A673 (cell line): ENCODE data around the gene TMEM92. TPM values are rescaled to one million over a fixed set of nuclear protein-coding genes. Genes with fewer than 3 reads are reported as not detected.

Source experiments
- BruUV-seq: library from RNA; stranded (reverse); fragments of 400-500 nt; replicated peaks from 2 replicates; lab custom pipeline; 2021; lab: Mats Ljungman, UMichigan
- CTCF ChIA-PET: fragments of 300-600 bp; sonication (Branson Sonifier 250); formaldehyde crosslinking; loops from one replicate; lab custom pipeline; 2022; ENCODE audit warnings: antibody characterized with exemption; lab: Charles Lee
- POLR2A ChIA-PET: fragments of 300-600 bp; sonication (Branson Sonifier 250); formaldehyde crosslinking; loops from one replicate; lab custom pipeline; 2022; ENCODE audit warnings: antibody characterized with exemption; ENCODE audit not compliant: low non-redundant PET; lab: Charles Lee
- DNase-seq: peaks from one replicate; pipeline ENCODE4 v3.0.0-alpha.2; 2015; ENCODE audit warnings: low spot score
- H3K27ac ChIP-seq: fragments of 200-600 bp; sonication (generic); 2 replicates; pipeline ENCODE4 v1.5.1; 2016; ENCODE audit warnings: mixed run types, low read depth, mild to moderate bottlenecking, mixed read lengths, antibody characterized with exemption, low read length; ENCODE audit not compliant: poor library complexity, severe bottlenecking
- H3K27me3 ChIP-seq: fragments of 200-600 bp; sonication (generic); replicated peaks from 2 replicates; pipeline ENCODE4 v1.6.1; 2017; ENCODE audit warnings: mixed run types, low read depth, mild to moderate bottlenecking, mixed read lengths, antibody characterized with exemption, low read length; ENCODE audit not compliant: insufficient read depth, poor library complexity
- H3K36me3 ChIP-seq: fragments of 200-600 bp; sonication (generic); 2 replicates; pipeline ENCODE4 v1.6.1; 2016; ENCODE audit warnings: mixed run types, mild to moderate bottlenecking, mixed read lengths, antibody characterized with exemption, low read length; ENCODE audit not compliant: insufficient read depth, poor library complexity, severe bottlenecking
- H3K4me1 ChIP-seq: fragments of 200-600 bp; sonication (generic); 2 replicates; pipeline ENCODE4 v1.6.1; 2017; ENCODE audit warnings: mixed run types, mild to moderate bottlenecking, mixed read lengths, antibody characterized with exemption, low read length; ENCODE audit not compliant: insufficient read depth, poor library complexity, severe bottlenecking
- H3K4me3 ChIP-seq: fragments of 200-600 bp; sonication (generic); 2 replicates; pipeline ENCODE4 v1.5.1; 2016; ENCODE audit warnings: low read depth, mixed run types, mild to moderate bottlenecking, mixed read lengths, low read length; ENCODE audit not compliant: poor library complexity, severe bottlenecking
- H3K9me3 ChIP-seq: fragments of 200-600 bp; sonication (generic); 2 replicates; pipeline ENCODE4 v1.6.1; 2016; ENCODE audit warnings: mixed run types, low read depth, mild to moderate bottlenecking, mixed read lengths, antibody characterized with exemption, low read length; ENCODE audit not compliant: poor library complexity, severe bottlenecking
- EZH2 ChIP-seq: fragments of 200-600 bp; sonication (generic); IDR thresholded peaks from 2 replicates; pipeline ENCODE4 v1.6.1; 2017; ENCODE audit warnings: borderline replicate concordance, low read depth, mild to moderate bottlenecking, mixed read lengths, antibody characterized with exemption, low read length; ENCODE audit not compliant: poor library complexity, severe bottlenecking
- intact Hi-C: fragments of 100-400 bp; cut with micrococcal nuclease; formaldehyde crosslinking; loops from one replicate; pipeline ENCODE4 v1.10.0; 2022; ENCODE audit not compliant: unreplicated experiment
- total RNA-seq: library from RNA; stranded (reverse); gene quantifications from 2 replicates; pipeline ENCODE4 v1.2.3, GENCODE V29; 2021
- TF ChIP-seq, protein P1 (sequence below): fragments of 300-800, 200-600 bp; sonication (generic); conservative IDR thresholded peaks from 2 replicates; pipeline ENCODE4 v1.5.1; 2017; ENCODE audit warnings: low read depth, mild to moderate bottlenecking, antibody characterized with exemption, low read length, moderate library complexity, mixed read lengths

TMEM92 gene
- total RNA-seq, 1 experiment from 2014 or later, result 0.19 TPM

GRCh38 chr17:50311112-50311460 lies 36.8 kb downstream of the TMEM92 start:
- no peak for DNase-seq
- BruUV-seq, result no TSS peak
- ChIA-PET POLR2A (no interaction called here), CTCF (no interaction called here)
- intact Hi-C loops, result no loop called here
- Histone ChIP-seq H3K4me3 (no peak overlapping the region), H3K4me1 (peaks cover 10% of the 10 kb centered on the region), H3K36me3 (no peaks in the 10 kb centered on the region), H3K9me3 (no peaks in the 10 kb centered on the region), H3K27ac (no peak overlapping the region), H3K27me3 (peaks cover 77% of the 10 kb centered on the region)
- no peak for TF ChIP-seq EZH2
- TF ChIP-seq, protein P1, sequence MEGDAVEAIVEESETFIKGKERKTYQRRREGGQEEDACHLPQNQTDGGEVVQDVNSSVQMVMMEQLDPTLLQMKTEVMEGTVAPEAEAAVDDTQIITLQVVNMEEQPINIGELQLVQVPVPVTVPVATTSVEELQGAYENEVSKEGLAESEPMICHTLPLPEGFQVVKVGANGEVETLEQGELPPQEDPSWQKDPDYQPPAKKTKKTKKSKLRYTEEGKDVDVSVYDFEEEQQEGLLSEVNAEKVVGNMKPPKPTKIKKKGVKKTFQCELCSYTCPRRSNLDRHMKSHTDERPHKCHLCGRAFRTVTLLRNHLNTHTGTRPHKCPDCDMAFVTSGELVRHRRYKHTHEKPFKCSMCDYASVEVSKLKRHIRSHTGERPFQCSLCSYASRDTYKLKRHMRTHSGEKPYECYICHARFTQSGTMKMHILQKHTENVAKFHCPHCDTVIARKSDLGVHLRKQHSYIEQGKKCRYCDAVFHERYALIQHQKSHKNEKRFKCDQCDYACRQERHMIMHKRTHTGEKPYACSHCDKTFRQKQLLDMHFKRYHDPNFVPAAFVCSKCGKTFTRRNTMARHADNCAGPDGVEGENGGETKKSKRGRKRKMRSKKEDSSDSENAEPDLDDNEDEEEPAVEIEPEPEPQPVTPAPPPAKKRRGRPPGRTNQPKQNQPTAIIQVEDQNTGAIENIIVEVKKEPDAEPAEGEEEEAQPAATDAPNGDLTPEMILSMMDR, result no peak

DNA sequence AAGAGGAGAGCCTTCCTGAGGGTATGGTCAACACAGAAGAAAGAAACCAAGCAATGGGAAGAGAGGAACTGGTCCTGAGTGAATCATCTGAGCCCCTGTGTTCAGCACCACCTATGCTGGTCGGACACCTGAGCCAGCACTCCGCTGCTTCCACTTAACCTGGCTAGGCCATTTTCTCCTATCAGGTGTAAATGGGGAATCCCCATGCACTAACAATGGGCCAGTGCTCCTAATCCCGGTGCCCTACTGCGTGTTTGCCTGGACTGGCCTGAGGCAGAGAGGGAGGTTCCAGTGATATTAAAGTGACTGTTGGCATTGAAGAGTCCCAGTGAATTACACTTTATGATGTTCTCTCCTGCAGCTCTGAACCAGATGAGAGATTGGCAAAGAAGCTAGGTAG lies 37.2 kb downstream of the TMEM92 start:
- Histone ChIP-seq H3K36me3 (no peaks in the 10 kb centered on the region), H3K9me3 (no peaks in the 10 kb centered on the region), H3K27me3 (peaks cover 74% of the 10 kb centered on the region), H3K4me1 (peaks cover 11% of the 10 kb centered on the region), H3K27ac (no peak overlapping the region), H3K4me3 (no peak overlapping the region)
- ChIA-PET POLR2A (no interaction called here), CTCF (no interaction called here)
- BruUV-seq, result no TSS peak
- intact Hi-C loops, result no loop called here
- TF ChIP-seq EZH2, result no peak
- TF ChIP-seq, protein P1, result no peak
- no peak for DNase-seq

- intact Hi-C loops, result no loop called here
- ChIA-PET CTCF (no interaction called here), POLR2A (no interaction called here)
- peaks cover 17% of the 10 kb centered on the region for H3K4me1 ChIP-seq
- H3K9me3 ChIP-seq, result no peaks in the 10 kb centered on the region
- no TSS peak for BruUV-seq
- no peak for TF ChIP-seq EZH2
- TF ChIP-seq, protein P1, result no peak
- H3K36me3 ChIP-seq, result no peaks in the 10 kb centered on the region
- no peak for DNase-seq
- H3K27me3 ChIP-seq, result peaks cover 75% of the 10 kb centered on the region
- H3K27ac ChIP-seq, result no peak overlapping the region
- no peak overlapping the region for H3K4me3 ChIP-seq
Measured at GRCh38 chr17:50312308-50312707, 38.0 kb downstream of the TMEM92 start.
